ENCODE measurements around the gene ITPK1. TPM values are rescaled to one million over a fixed set of nuclear protein-coding genes. Genes with fewer than 3 reads are reported as not detected.

Gene ITPK1
- total RNA-seq, 1 experiment from 2014 or later, result 133 TPM

DNA sequence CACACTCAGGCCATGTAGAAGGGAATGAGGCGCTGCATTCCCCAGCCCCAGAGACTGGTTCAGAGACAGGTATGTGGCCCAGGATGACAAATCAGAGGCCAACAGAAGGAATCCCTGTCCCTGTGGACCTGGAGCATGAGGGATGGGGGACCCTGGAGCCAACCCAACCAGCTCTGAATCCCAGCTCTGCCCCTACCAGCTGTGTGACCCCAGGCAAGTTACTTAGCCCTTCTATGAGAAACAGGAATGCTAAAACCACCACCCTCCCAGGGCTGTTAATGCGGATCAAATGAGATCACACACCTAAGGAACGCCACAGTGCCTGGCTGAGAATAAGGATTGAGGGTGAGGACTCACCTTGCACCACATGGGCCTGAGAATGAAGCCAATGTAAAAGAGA, 15.6 kb downstream of the ITPK1 start:
- Mint-ChIP-seq H3K27ac (ENCODE audit: low read depth, unreplicated experiment) (no peak overlapping the region), H3K4me3 (ENCODE audit: unreplicated experiment) (no peak overlapping the region), H3K36me3 (ENCODE audit: insufficient read depth, unreplicated experiment) (peaks cover 11% of the 10 kb centered on the region), H3K27me3 (ENCODE audit: insufficient read depth, unreplicated experiment) (no peaks in the 10 kb centered on the region), H3K4me1 (ENCODE audit: insufficient read depth, unreplicated experiment) (peaks cover 14% of the 10 kb centered on the region), H3K9me3 (ENCODE audit: unreplicated experiment) (no peaks in the 10 kb centered on the region)
- BruUV-seq (replicated peaks), result no TSS peak
- CTCF ChIA-PET, result interaction anchor here (2.5 kb wide), 1 partner anchor 13 kb away, joined by 10 read pairs; no protein-coding TSS in a partner anchor
- no peak for DNase-seq (ENCODE audit: unreplicated experiment)
- intact Hi-C loops (cut with micrococcal nuclease), result no loop called here
- POLR2A ChIA-PET, result no interaction called here
- no peak for TF ChIP-seq CTCF (IDR thresholded peaks at IDR 0.05; ENCODE audit: unreplicated experiment)

GRCh38 chr14:93099643-93100042, 16.1 kb downstream of the ITPK1 start:
- no peak for DNase-seq (ENCODE audit: unreplicated experiment)
- Mint-ChIP-seq H3K4me1 (ENCODE audit: insufficient read depth, unreplicated experiment) (peaks cover 12% of the 10 kb centered on the region), H3K4me3 (ENCODE audit: unreplicated experiment) (no peak overlapping the region), H3K27ac (ENCODE audit: low read depth, unreplicated experiment) (no peak overlapping the region), H3K27me3 (ENCODE audit: insufficient read depth, unreplicated experiment) (no peaks in the 10 kb centered on the region), H3K36me3 (ENCODE audit: insufficient read depth, unreplicated experiment) (peaks cover 11% of the 10 kb centered on the region), H3K9me3 (ENCODE audit: unreplicated experiment) (no peaks in the 10 kb centered on the region)
- POLR2A ChIA-PET, result no interaction called here
- no TSS peak for BruUV-seq (replicated peaks)
- CTCF ChIA-PET, result interaction anchor here (0.5 to 2.5 kb wide), 5 partner anchors 10 to 130 kb away, joined by 3 to 10 read pairs (median 4); no protein-coding TSS in a partner anchor
- intact Hi-C loops (cut with micrococcal nuclease), result no loop called here
- TF ChIP-seq CTCF (IDR thresholded peaks at IDR 0.05; ENCODE audit: unreplicated experiment), result no peak

- Mint-ChIP-seq H3K4me1 (ENCODE audit: insufficient read depth, unreplicated experiment) (peaks cover 12% of the 10 kb centered on the region), H3K4me3 (ENCODE audit: unreplicated experiment) (no peak overlapping the region), H3K9me3 (ENCODE audit: unreplicated experiment) (no peaks in the 10 kb centered on the region), H3K36me3 (ENCODE audit: insufficient read depth, unreplicated experiment) (peaks cover 8% of the 10 kb centered on the region), H3K27me3 (ENCODE audit: insufficient read depth, unreplicated experiment) (no peaks in the 10 kb centered on the region), H3K27ac (ENCODE audit: low read depth, unreplicated experiment) (no peak overlapping the region)
- DNase-seq (ENCODE audit: unreplicated experiment), result no peak
- no TSS peak for BruUV-seq (replicated peaks)
- ChIA-PET POLR2A (no interaction called here), CTCF (interaction anchor here (0.5 to 2.5 kb wide), 5 partner anchors 10 to 130 kb away, joined by 3 to 10 read pairs (median 4); no protein-coding TSS in a partner anchor)
- intact Hi-C loops (cut with micrococcal nuclease), result no loop called here
- no peak for TF ChIP-seq CTCF (IDR thresholded peaks at IDR 0.05; ENCODE audit: unreplicated experiment)
Measured at GRCh38 chr14:93099196-93099595, 16.5 kb downstream of the ITPK1 start.

DNA sequence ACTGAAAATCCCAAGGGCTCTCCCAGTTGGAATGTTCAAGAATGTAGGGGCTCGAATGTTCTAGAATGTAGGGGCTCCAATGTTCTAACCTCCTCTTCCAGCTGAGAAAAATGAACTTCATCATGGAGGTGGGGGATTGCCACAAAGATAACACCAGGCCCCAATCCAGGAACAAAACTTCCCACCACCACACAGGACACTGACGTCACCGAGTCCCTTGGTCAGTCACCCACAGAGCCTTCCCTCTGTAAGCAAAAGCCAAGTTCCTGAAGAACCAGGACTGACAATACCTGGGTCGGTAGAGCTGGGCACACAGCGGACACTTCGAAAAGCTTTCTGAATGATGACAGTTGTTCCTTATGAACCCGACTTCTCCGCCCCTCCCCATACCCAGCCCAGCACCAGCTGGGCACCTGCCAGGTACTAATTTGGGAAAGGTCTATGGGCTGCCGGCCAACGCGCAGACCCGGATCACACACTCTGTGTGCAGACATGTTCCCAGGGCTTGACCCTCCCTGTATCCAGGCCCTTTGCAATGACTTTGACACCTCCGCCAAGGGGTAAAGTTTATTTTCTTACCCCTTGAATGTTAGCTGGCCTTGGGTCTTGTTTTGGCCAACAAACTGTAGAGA, 18.9 kb downstream of the ITPK1 start:
- Mint-ChIP-seq H3K9me3 (ENCODE audit: unreplicated experiment) (no peaks in the 10 kb centered on the region), H3K36me3 (ENCODE audit: insufficient read depth, unreplicated experiment) (peaks cover 15% of the 10 kb centered on the region), H3K4me1 (ENCODE audit: insufficient read depth, unreplicated experiment) (peaks cover 21% of the 10 kb centered on the region), H3K27me3 (ENCODE audit: insufficient read depth, unreplicated experiment) (no peaks in the 10 kb centered on the region), H3K4me3 (ENCODE audit: unreplicated experiment) (no peak overlapping the region), H3K27ac (ENCODE audit: low read depth, unreplicated experiment) (no peak overlapping the region)
- no TSS peak for BruUV-seq (replicated peaks)
- TF ChIP-seq CTCF (IDR thresholded peaks at IDR 0.05; ENCODE audit: unreplicated experiment), result no peak
- intact Hi-C loops (cut with micrococcal nuclease), result no loop called here
- ChIA-PET POLR2A (interaction anchor here (0.6 to 0.7 kb wide), 2 partner anchors 10 to 233 kb away, joined by 3 read pairs; no protein-coding TSS in a partner anchor), CTCF (interaction anchor here (1.1 to 1.7 kb wide), 4 partner anchors 8 to 127 kb away, joined by 3 to 6 read pairs (median 3); no protein-coding TSS in a partner anchor)
- DNase-seq (ENCODE audit: unreplicated experiment), result no peak

Measured in MCF 10A (cell line).